GM21447 (cell line): ENCODE measurements around the gene MGMT.
A peak's percentile ranks its signal among the peaks of the same experiment; 100 is the strongest.
"Not testable (repeated sequence)": the region's sequence is repeated elsewhere in the genome, so short reads cannot be mapped to it uniquely, and the experiment has no call there.

Source experiments
- ATAC-seq: cut with Tn5 transposase; IDR thresholded peaks from one replicate; pipeline ENCODE4 v1.9.1; 2021; ENCODE audit not compliant: unreplicated experiment

Gene MGMT

DNA sequence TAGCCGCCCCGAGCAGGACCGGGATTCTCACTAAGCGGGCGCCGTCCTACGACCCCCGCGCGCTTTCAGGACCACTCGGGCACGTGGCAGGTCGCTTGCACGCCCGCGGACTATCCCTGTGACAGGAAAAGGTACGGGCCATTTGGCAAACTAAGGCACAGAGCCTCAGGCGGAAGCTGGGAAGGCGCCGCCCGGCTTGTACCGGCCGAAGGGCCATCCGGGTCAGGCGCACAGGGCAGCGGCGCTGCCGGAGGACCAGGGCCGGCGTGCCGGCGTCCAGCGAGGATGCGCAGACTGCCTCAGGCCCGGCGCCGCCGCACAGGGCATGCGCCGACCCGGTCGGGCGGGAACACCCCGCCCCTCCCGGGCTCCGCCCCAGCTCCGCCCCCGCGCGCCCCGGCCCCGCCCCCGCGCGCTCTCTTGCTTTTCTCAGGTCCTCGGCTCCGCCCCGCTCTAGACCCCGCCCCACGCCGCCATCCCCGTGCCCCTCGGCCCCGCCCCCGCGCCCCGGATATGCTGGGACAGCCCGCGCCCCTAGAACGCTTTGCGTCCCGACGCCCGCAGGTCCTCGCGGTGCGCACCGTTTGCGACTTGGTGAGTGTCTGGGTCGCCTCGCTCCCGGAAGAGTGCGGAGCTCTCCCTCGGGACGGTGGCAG lies at the start of gene MGMT:
TSS of gene MGMT (plus strand) at position 539 of the 656 bp plus-strand sequence.
- peak; percentile 85 for ATAC-seq

DNA sequence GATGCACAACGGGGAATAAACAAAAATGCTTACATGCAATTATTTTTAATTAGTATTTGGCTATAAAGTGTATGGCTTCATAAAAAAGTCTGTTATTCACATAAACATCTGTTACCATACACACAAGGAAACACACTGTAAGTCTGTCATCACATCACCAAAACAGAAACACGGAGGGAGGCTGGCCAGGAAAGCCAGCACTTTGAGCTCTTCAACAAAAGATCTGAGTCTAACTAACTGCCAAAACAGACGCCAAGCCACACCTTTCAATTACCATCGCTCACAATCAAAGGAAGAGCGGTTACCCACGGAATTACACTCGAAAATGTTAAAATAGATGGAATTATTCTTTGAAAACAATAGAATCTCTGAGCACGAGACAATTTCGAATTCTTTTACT lies 49.2 kb upstream of the MGMT start:
- ATAC-seq = no peak

DNA sequence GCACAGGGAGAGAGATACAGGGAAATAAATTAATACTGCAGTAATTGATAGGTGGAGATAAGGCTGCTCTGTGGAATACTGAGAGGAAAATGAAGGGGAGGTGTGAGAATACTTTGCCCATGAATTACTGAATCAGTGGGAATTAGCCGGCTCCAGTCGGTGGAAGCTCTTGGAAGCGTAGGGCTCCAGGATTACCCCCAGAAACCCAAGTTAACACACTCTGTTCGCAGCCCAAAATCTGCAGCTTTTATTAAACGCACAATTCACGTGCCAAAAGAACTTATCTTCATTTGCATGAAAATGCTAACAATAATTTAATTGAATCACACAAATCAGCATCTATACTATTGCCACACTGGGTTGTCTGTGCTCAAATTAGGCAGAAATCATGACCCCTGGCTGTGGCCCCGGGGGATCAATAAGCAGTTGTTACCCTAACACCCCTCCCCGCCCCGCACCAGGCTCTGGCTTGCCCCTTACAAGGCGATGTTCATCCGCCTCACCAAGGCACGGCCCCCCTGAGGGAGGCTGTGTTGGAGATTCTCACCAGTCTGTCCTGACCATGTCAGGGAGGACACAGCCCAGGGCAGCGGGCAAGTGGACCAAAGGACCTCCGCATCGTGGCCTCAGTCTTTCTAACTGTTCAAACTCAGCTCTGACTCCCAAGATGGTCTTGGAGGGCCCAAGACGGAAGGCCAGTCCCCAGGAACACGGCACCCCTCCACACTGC lies 48.4 kb upstream of the MGMT start:
- no peak for ATAC-seq

DNA sequence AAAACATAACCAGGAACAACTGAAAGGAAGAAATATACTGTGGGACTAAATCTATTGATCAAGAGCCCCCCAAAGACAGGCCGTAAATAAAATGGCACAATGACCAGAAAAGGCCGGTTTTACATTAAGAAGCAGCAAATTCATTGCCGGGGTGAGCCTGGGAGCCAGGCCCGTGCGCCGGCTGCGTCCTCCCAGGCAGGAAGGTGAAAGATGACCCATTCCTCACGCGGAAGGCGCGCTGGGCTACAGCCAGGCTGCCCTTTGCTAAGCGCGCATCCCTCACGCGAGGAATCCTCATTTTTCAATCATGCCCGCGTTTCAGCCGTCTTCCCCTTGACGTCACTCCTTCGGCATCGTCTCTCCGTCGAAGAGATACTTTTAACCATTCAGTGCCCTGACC lies 47.6 kb upstream of the MGMT start:
- no peak for ATAC-seq

DNA sequence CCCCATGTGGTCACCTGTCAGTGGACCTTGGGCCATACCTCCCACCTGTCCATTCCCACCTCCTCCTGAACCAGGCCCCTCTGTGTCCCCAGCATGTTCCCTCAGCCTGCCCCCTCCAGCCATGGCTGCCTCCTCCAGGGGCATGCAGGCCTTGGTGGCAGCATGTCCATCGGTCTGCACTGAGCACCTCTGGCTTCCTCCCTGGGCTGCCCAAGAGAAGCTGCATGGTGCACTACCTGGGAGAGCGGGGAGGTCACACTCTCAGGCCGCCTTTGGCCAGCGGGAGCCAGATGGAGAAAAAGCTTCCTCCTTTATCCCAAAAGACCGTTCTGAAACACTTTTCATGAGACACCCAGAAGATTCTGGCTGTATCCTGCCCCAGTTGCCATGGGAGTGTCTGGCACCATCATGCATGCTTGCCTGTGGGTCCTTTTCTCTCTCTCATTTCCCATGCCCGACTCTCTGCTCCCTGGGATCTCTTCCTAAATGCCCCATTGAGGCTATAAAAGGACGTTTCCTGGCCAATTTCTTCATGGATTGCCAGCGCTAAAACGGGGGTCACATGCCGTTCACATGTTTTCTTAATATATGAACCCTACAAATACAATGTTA lies 45.5 kb upstream of the MGMT start:
- ATAC-seq = no peak

DNA sequence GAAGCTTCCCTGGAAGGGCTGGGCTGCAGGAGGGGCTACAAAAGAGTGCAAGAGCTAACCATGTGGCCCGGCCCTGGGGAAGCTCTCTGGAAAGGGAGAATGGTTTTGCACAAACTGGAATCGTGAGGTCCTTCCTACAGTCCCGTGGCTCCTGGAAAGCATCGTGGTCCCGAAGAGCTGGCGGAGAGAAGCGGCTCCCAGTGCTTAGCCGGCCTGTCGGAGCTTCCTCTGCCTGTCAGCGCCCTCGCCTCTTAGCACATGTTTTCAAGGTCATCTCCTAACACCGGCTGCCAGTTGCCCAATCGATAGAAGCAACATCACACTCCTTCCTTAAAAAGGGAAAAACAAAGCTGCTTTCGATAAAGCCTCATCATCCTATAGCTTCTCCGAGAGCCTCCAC lies 42.1 kb upstream of the MGMT start:
- no peak for ATAC-seq

DNA sequence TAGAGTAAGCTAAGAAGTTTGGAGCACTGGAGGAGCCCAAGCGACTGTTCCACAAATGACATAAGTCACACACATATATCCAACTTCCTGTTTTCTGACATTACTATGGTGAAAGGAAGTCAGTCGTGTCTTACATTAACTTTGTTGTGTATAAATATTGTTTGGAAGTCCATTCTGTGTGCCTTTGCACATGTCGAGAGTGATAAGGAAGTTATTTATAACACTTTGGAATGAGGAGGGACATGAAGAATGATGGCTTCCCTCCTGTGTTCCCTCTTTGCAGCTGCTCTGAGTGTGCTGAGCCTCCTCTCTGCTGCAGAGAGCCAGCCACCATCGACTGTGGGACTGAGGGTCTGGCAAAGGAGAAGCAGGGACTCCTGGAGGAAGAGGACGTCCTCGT lies 40.4 kb upstream of the MGMT start:
- no peak for ATAC-seq

DNA sequence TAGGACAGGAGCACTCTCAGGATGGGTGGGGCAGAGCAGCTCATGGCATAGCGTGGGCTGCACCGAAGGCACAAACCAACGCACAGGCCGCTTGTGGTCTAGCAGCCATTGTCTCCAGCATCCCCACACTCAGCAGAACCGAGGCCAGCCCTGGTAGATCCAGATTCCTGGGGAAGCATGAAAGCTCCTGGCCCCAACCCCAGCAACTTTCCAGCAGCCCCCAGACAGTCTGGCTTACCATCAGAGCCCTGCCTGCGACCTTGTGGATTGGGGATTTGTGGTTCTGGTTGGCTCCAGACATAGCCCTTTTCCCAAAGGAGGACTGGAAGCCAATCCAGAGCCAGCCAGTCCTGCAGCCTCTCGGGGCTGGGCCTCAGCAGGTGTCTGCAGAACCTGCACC lies 33.8 kb upstream of the MGMT start:
- no peak for ATAC-seq

DNA sequence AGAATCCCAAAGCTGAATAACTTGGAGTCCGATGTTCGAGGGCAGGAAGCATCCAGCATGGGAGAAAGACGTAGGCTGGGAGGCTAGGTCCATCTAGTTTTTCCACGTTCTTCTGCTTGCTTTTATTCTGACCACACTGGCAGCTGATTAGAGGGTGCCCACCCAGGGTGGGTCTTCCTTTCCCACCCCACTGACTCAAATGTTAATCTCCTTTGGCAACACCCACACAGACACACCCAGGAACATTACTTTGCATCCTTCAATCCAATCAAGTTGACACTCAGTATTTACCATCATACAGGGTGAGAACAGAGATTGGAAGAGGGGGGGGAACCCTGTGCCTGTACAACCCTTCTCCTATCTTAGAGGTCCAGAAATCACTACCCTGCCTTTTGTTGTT lies 31.3 kb upstream of the MGMT start:
- not testable (repeated sequence) for ATAC-seq

DNA sequence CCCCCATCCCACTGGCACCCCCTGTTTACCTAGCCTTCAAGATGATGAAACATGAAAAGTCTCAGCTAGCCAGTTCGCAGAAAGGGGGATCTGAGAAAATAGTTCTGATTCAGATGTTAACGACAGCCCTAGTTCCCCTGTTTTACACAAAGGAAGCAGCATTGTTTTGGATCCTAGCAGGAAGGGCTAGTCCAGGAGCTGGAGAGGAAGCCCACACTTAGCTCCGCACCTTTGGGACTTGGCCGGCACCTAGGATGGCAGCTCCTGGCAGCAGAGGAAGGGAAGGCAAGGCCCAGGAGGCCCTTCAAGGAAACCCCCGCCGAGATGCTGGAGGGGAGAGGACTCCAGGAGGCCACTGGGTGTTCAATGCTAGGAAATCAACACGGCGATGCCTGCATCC lies 29.0 kb upstream of the MGMT start:
- ATAC-seq = no peak

DNA sequence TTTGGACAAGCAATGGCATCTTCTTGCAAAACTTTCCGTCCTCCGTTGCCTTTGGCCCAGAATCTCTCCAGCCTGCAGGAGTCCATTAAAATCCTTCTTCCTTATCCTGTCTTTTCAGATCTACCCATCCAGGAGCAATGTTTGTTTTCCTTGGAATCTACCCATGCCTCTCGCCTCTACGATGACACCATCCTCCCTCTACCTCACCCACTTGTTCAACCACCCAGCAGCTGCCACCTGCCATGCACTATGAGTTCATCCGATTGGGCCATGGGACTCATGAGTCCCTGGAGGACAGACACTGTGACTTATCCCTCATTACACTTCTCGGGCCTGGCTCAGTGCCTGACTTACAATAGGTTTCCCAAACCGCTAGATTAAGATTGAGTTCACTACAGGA lies 26.8 kb upstream of the MGMT start:
- ATAC-seq = no peak

DNA sequence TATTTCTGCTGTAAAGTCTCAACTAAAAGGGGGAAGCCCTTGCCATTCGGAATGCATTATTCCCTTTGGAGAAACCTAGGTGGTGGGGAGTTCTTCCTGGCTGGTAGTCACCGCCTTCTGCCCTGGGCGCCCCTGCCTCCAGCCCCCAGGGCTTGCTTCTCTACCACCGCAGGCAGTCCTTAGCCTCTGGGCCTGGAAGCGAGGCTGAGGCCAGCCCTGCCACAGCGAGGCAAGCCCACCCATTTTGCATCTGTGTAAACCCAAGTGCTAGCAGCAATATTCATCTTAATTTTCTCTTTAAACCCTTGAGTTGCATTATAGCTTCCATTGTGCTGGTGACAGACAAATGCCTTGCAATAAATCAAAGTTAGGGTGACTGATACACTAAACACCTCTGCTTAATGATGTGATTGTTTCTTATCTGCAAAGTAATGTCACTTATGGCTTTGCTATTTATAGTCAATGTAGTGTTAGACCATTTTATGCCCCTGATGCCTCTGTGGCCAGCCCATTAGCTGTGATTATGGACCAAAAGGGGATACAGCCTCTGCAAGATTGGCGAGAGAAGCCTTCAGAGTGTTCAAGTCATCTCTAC lies 26.2 kb upstream of the MGMT start:
- no peak for ATAC-seq

DNA sequence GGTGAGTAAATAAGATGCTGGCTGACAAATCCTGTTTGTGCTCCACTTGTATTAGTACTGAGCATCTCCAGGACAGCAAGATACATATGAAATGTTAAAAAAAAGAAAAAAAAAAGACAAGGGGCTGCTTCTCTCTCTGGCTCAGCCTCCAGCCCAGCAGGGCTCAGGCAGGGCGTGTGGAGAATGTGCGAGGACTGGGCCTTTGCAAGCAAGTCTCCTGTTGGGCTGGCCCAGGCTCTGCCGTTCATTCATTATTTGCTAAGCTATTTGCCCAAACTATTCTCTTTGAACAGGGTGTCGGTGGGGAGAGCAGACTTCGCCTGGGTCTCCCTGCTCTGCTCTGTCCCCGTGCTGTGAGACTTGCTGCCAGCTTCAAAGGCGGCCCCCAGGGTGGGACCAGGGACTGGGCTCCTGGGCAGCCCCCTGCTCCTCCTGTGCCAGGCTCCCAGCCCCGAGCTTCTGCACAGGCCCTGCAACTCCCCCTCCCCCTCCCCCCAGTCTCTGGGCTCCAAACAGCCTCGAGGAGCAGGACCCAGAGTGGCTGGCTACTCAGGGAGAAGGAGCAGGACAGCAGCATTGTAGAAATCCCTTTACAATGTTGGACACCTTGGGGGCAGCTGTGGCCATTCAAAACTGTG lies 25.6 kb upstream of the MGMT start:
- ATAC-seq = no peak

DNA sequence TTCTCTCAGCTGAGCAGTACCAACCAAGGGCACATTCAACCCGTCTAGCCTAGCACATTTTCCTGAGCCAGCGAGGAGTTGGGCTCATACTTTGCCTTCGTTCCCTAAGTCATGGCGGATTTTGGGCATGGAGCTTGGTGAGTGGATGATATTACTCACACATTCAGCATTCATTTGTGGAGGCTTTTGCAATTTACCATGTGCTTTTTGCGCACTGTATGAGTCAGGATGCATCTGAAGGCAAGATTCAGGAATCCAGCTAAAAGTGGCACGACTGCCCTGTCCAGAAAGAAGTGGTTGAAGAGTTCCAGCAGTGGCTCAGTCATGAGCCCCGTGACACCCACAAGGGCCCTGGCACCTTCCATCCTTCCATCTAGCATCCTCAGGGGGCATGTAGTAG lies 24.2 kb upstream of the MGMT start:
- no peak for ATAC-seq

DNA sequence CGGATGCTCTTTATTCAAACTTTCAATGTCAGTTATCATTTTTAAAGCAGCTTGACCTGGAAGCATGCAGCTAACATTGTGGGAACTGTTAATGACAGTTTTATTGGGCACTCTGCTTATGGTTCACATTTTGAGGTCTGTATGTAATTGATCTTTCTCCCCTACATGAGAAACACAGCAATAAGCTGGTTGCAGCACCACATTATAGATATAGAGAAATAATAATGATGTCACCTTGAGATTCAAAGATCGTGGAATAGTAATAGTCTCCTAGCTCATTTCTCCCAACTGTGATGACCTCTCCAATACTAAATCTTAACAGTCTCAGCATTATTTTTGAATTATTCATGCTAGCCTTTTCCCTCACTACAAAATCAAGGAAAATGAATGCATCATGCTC lies 22.7 kb upstream of the MGMT start:
- ATAC-seq = no peak

DNA sequence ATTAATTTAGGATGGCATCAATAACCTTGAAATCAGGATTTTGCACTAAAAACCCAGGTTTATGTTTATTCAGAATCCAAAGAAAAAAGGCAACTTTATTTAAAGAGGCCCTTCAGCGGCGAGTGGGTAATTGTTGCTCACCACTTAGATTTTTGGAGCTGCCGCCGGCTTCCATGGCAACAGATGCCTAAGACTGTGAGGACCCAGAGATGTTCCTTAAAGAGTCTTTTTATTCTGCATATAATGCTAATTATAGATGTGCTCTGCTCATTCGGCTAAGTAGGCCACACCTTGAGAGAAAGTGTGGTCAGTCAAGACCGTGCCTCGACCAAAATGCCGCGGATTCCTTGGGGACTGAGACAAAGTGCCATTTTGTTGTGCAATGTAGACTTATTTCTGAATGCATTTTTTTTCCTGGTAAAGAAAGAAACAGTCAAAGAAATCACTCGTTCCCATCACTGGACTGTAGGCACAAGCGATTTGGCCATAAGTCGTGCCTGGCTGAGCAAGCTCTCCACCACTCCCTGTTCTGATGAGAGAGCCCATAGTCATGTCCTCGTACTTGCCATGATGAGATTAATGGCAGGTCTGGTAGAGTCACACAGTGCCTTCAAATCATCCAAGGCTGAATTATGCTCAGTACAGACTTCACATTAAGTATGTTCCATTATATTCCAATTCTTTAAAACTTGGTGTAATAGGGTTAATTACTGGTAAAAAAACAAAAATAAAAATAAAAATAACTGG lies 21.4 kb upstream of the MGMT start:
- no peak for ATAC-seq

DNA sequence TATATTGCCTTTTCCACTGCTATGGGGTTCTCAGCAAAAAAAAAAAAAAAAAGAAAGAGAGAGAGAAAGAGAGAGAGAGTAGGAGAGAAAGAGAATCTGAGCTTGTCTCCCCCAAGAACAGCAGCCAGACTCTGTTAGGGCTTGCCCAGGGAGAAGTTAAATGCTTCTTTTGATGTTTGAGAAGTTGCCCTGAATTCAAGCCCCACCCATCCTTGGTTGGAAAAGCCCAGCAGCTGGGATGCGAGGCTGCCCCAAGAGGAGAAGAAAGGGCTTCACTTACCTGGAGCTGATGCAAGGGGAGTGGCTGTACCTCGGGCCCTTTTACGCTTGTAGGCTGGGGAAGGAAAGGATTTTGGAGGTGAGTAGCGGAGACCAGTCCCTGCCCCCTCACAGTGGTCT lies 20.9 kb upstream of the MGMT start:
- no peak for ATAC-seq

DNA sequence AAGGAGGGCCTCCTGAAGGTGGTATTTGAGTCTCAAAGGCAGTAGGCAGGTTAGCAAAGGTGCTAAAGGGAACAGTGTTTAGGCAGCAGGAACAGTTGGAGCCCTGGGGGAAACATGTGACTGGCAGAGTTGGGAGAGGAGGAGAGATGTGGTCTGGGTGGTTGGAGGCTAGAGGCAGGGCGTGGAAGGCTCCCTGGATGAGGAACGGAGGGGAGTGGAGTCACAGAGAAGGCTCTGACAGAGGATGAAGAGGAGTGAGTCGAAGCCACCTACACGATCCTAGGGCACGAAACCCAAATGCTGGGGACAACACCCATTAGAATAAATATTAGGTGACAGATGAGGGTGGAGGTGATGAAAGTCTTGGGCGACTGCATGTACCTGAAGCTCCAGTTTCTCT lies 19.6 kb upstream of the MGMT start:
- ATAC-seq = no peak

DNA sequence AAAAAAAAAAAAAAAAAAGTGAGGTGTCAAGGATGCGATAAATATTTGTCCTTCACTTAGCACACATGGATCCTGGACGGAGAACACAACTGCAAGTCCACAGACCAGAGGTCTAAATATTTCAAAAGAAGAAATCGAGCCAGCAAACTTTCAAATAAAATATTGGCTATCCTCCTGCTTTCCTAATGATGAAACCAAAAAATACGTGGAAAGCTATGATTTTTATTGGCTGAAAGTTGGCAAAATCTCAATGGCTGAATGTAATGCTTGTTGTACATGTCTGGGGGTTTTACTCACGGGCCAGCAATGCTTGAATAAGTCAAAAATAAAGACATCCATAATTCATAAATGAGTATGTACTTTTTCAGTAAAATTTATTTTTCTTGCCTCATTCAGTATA lies 19.0 kb upstream of the MGMT start:
- no peak for ATAC-seq

DNA sequence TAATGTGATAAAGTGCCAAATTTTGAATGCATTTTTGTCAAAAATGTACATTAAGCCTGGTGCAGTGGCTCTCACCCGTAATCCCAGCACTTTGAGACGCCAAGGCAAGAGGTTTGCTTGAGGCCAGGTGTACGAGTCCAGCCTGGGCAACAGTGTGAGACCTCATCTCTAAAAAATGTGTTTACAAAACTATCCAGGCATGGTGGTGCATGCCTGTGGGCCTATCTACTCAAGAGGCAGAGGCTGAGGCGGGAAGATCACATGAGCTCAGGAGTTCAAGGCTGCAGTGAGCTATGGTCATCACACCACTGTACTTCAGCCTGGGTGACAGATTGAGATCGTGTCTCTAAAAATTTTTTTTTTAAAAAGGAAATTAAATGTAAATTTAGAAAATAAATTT lies 18.5 kb upstream of the MGMT start:
- no peak for ATAC-seq

DNA sequence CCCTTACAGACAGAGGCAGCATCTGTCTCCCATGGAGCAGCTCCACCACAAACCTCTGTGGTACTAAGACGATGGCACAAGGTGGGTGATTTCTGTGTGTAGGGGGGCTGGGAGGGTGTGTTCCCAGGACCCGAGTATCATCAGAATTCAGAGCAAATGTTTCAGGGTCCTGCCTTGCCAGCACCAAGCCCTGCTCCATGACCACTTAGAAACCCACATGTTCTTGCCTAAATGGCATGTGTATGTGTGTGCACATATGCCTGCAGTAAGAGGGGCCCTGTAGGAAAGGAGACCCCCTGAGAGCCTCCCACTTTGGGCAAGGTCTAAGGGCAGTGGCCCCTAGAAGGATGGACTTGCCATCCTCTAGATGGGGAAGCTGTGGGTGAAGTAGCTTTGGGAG lies 17.1 kb upstream of the MGMT start:
- ATAC-seq = no peak
